ELR (cell line): Measurements from ENCODE around the gene ARFGEF3.

Source experiments
- DNase-seq: peaks from one replicate; pipeline ENCODE4 v3.0.0-alpha.2; 2015; ENCODE audit warnings: low read depth

ARFGEF3 gene

DNA sequence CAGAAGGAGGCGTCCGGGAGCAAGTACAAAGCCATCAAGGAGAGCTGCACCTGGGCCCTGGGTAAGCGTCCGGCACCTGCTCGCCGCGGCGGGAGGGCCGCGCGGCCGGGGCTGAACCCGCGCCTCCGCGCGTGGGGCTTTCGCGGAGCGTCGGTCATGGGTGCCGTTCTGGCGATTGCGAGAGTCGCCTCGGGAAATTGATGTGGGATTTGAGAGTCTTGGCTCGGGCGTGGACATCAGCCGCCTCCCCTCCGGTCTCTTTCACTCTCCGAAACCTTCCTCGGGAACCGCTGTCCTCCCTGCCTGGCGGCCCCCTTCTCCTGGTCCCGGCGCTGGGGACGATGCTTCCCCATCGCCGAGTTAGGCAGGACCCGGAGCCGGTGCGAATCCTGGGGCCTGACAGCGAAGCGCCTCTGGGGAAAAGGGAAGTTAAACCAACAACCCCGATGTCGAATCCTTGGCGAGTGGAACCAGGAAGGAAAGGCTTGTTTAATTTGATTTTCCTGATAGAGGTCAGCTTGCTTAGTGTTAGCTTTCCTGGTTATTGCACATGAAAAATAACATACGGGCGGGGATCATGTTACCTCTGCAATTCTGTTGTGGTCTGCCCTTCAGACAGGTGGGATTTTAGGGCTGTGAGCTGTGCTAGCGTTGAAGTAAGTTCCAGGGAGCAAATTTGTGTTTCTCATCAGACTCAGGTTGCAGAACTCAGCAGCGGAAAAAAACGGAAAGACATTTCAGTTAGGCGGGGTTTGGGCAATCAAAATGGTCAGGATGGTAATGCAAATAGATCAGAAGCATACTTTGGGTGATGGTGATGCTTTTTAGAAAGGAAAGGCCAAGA lies 594 bp downstream of the ARFGEF3 start:
- DNase-seq = no peak

DNA sequence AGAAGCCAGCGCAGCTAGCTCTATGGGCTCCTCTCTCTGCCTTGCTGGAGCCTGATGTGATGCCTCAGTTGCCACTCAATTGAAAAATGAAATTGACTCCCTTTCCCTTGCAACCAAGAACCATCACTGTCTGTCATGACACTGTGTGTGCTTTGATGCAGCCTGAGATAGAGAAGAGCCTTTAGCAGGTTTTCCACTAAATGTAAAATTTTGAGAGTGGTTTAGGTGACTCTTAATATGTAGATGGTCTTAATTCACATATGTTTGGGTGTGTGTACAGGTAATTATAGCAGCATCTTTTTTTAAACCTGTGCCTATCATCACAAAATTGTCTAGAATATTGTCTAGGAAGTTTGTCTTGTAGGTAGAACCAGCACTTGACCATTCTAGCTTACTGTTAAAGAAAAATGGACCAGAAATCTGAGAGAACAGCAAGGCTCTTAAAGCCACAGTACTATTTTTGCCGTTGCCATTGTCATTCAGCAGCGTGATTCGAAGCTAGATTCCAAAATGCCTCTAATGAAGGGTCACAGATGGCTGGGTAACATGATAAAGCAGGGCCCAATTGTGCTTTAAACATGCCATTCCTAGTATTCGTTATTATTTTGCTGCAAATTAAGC lies 1.3 kb downstream of the ARFGEF3 start:
- no peak for DNase-seq

DNA sequence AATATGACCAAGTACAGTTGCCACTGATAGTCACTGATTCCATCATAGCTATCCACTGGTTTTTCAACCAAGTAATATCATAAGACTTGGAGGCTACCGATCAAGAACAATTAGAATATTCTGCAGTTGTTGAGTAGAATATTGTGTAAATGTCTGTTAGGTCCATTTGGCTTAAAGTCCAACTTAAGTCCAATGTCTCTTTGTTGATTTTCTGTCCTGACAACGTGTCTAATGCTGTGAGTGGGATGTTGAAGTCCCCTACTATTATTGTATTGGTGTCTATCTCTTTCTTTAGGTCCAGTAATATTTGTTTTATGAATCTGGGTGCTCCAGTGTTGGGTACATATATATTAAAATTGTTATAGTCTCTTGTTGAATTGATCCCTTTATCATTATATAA lies 13.9 kb downstream of the ARFGEF3 start:
- no peak for DNase-seq

DNA sequence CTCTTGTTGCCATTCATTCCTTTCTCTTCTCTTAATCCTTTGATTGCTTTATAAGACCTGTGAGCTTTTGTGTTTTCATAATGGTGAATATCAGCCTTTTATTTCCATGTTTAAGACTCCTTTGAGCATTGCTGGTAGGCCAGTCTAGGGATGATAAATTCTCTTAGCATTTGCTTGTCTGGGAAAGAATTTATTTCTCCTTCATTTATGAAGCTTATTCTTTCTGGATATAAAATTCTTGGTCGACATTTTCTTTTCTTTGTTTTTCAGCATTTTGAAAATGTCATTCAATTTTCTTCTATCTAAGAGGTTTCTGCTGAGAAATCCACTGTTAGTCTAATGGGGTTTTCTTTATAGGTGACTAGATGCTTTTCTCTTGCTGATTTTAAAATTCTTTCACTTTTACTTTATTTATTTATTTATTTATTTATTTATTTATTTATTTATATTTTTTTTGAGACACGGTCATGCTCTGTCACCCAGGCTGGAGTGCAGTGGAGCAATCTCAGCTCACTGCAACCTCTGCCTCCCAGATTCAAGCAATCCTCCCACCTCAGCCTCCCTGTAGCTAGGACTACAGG lies 15.0 kb downstream of the ARFGEF3 start:
- no peak for DNase-seq

DNA sequence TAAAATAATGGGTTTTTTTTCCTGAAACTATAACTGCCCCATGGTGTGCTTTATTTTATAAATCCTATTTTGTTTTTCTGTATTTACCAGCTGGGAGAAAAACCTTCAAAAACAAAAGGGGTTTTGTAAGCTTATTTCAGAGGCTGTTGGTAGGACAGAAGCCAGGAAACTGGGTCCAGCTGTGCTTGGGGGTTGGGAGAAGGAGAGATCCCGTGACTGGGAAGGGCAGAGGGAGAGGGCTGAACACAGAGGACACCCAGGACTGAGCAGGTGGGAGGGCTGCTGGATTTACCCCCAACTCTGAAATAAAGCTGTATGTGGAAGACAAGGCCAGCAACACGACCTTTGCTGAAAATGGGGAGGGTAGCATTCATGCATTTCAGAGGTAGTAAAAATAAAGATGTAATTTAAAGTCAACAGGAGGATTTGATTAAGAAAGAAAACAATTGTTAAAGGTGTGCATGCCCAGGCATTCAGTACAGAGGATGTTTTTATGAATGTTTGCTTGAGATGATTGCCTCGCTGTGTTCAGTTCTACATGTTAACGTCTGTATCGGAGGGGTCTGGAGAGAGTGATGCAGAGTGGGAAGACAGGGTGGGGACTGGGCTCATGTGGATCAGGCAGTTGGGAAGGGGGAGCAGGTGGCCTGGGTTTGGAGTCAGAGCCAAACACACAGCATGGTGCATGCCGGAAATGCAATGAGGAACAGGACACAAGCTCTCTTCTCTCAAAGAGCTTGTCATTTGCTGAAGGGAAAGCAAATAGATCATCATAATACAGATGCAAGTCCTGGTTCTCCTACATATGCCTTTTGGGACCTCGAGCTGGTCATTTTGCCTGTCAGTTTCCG lies 21.4 kb downstream of the ARFGEF3 start:
- no peak for DNase-seq

DNA sequence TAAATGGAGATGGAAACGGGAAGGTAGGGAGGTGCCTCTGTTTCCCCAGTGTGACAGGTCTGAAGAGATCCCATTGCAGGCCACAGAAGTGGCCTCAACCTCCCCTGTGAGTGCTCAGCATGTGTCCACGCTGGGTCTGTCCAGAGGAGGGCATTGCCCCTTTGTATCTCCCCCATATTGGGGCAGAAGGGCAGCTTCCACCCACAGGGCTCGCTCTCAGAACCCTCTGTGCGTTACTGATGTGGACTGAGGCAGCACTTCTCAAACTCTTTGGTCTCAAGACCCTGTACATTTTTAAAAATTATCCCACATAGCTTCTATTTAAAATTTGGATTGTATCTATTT lies 22.0 kb downstream of the ARFGEF3 start:
- DNase-seq = no peak

DNA sequence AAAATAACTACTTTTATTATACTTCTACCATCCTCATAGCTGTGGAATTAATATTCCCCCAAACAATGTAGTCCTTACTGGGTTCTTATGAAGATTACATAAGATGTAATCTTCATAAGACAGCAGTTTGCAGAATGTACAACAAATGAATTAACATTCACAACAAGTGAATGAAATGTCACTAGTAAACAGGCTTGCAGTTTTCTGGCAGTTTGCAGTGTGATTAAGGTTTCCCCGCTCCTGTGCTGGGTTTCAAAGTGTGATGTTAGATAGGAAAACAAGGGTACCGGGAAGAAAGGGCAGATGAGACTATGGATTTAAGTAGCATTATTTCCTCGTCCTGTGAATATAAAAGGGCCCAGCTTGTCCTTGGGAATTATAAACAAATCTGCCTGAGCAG lies 22.5 kb downstream of the ARFGEF3 start:
- DNase-seq = no peak

DNA sequence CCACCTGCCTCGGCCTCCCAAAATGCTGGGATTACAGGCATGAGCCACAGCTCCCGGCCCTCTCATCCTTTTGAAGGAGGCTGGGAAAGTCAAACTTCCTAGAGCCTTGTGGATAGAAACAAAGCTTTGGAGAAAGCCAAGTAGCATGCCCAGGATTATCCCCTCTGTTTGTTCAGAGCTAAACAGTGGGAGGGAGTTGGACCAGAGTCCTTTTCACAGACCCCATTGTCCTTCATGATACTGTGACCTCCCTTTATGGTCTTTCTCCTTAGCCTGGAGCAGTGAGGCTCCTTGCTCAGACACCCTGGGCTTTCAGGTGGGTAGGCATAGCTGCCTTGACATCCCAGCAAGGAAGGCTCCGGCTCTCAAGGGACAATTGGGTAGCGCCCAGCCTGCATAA lies 25.4 kb downstream of the ARFGEF3 start:
- DNase-seq = no peak

DNA sequence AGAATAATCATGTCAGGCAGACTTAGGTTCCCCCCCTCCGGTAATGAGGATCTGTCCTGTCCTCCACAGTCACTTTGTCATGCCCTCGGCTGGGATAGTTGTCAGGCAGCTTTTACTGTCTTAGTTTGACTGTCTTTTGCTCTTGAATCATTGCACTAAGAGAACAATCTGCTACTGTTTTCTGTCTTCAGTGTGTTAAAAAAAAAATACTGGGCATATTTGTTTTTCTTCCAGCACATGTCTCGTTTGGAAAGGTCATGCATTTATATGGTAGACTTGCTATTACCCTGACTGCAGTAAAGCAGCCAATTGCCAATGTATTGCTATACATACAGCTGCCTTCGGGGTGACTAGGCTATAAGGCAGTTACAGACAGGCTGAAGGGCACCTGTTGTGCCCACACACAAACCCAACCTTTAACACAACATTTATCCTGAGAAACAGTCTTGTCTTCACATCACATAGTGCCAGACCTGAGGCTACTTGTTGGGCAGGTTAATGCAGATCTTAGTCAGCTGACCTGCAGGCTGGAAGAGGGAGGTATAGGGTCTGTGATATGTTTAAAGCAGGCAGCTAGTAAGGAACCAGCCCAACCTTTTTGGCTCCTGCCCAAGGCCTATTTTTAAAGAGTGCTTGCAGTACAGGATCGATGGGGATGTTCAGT lies 26.7 kb downstream of the ARFGEF3 start:
- no peak for DNase-seq

DNA sequence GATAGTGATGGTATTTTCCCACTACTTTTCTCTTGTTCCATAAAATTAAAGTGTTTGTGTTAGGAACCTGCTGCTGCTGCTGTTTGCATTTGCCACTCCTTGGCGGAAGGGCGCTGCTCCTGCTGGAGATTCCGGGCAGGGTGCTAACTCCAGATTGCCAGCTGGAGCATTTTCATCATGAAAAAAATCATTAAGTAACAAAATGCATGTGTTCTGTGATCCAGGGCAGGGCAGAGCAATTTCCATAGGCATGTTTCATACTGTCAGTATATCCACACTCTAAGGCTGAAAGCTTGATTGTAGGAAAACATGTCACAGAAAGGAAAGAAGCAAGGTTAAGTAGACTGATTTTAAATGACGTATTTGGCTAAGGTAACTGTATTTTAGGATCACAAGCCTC lies 32.5 kb downstream of the ARFGEF3 start:
- DNase-seq = no peak

DNA sequence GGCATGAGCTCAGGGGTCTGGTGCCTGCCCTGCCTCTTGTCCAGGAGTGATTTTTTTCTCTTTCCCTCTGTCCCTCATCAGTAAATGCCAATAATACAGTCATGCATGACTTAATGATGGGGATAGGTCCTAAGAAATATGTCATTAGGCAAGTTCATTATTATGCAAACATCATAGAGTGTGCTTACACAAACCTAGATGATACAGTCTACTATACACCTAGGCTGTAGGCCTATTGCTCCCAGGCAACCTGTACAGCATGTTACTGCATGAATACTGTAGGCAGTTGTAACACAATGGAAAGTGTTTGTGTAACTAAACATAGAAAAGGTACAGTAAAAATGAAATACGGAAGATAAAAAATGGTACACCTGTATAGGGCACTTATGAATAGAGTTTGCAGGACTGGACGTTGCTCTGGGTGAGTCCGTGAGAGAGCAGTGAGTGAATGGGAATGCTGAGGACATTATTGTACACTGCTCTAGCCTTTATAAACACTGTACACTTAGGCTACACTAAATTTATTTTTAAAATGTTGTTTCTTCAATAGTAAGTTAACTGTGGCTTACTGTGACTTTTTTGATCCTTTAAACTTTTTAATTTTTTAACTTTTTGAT lies 34.5 kb downstream of the ARFGEF3 start:
- DNase-seq = no peak

DNA sequence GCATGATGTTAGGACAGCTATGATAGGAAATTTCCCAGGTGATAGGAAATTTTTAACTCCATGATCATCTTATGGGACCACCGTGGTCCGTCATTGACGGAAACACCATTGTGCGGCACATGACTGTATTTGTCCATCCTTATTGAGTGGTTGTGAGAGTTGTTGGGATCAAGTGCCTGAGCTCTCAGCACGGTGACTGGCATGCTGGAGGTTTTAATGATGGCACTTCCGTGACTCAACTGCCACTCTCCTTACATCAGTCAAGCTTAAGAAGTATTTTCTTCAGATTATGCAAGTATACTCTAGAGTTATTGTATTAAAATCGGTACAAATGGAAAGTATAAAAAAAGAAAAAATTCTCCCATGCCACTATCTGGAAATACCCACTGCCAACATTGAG lies 35.8 kb downstream of the ARFGEF3 start:
- DNase-seq = no peak

DNA sequence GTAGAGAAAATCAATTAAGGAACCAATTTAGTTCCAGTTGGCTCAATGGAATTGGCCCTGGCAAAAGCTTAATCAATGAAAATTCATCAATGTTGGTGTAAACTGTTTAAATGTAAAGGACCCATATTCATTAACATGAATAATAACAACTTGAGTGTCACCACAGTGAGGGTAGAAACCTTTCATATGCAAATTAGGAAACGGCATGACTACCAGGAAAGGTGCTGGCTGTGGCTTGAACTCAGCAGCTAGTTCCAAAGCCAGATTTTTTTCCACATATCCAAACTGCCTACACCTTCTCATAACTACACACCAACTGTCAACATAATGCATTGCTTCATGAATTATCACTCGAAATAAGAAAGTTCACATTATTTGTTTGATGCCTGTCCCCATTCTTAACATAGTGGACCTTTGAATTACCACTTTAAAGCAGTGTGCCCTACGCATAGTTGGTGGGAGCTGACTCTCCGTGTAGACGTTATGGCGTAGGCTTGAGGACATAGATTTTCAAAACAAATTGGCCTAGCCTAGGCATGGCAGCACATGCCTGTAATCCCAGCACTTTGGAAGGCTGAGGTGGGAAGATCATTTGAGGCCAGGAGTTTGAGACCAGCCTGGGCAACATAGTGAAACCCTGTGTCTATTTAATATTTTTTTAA lies 36.8 kb downstream of the ARFGEF3 start:
- DNase-seq = no peak

DNA sequence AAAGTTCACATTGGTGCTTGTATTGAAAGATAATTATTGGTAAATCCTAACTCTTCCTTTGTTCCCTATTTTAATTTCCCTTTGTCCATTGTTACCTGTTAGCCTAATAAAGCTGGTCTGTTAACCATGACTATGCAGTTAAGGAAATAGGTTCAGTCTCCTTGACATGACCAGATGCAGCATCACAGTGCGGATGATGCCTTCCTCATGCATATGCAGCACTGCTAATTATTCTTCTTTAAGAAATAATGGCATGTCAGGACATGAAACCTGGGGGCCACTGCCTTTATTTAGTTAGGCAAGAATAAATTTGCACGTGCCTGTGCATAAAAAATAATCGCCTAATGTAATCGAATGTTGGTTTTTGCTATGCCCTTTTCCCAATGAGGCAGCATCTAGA lies 40.1 kb downstream of the ARFGEF3 start:
- DNase-seq = no peak

DNA sequence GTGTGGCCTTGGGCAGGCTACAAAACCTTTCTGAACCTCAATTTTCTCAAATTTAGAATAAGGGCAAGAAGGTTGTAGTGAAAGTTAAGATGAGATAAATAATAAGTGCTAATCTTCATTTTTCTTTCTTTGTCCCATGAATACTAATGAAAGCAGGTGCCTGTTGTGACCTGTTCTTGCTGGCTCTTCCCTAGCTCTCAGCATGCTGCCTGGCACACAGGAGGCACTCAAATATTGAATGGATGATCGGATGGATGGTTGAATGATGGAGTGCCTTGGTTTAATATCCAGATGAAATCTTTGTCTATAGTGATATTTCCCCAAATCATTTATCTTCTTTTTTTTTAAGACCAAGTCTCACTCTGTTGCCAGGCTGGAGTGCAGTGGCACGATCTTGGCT lies 41.6 kb downstream of the ARFGEF3 start:
- DNase-seq = no peak

DNA sequence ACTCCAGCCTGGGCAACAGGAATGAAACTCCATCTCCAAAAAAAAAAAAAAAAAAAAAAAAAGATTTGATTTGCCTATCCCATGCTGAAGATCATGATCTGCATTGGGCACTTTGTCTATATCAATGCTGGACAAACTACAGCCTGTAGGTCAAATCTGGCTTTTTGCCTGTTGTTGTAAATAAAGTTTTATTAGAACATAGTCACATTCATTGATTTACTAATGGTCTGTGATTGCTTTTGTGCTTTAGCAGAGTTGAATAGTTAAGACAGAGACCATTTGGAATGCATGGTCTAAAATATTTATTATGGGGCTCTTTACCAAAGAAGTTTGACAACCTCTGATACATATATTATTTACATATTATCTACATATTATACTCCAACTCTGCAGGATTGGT lies 42.6 kb downstream of the ARFGEF3 start:
- DNase-seq = no peak

DNA sequence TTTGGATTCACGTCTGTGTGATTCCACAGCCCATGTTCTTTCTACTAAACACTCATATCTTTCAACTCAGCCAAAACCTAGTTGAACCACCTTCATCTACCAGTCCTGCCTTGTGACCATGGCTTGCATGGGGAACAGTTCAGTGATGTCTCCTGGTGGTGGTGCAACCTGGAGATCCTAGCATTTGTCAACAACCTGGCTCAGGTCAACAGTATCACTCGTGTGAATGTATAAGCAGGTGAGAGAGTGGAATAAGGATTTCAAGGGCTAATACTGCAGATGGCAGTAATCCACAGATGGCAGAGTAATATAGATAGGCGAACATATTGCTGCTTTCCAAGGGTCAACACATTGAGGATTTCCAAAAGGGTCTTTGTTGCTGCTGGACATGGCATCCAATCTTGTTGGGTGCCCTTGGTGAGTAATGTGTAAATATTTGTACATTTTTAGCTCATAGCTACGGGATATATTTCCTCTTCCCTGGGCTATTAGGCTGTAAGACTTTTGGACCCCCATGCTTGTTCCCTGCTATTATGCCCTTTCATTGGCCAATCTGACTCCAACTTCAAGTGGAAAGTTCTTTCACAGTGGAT lies 43.1 kb downstream of the ARFGEF3 start:
- DNase-seq = no peak

DNA sequence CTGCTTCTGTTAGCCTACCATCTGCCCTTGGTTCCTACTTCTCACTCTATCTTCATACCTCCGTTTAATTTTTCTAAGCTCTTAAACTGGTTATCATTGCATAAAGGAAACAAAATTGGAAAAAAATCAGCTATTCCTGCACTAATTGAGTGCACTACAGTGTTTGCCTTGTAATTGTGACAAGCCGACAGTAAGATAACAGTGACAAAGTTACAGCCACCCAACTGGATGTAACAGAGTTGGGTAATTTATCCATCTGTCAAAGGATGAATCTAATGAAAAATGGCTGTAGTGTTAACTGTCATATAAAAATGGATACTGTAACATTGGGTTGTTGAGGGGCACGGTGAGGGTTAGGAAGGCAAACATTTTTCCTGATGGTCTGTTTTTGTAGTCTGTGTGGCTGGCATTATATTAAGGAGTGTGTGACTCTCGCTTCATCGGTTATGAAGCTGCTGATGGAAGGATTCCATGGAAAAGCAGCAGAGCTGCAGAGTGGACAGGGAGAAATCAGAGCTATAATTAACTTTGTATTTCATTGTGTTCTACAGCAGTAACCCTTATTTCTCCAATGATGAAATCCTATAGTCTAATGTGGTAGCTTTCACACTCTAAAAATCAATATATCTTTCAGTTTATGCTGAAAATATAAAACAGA lies 43.8 kb downstream of the ARFGEF3 start:
- DNase-seq = no peak

DNA sequence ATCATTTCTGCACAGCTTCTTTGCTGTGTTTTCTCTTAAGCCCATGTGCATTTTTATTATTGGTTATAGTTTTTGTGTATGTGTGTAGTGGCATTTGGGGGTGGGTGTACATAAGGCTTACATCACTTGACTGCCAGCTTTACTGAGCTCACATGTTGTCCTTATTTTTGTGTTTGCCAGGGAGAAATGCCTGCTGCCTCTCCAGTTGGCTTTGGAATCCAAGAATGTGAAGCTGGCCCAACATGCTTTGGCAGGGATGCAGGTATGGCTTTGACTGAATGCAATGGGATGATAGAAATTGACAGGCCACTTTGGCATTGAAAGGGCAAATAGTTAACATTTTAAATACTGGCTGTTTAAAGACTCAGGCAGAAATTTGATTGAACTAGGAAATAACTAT lies 45.1 kb downstream of the ARFGEF3 start:
- no peak for DNase-seq

DNA sequence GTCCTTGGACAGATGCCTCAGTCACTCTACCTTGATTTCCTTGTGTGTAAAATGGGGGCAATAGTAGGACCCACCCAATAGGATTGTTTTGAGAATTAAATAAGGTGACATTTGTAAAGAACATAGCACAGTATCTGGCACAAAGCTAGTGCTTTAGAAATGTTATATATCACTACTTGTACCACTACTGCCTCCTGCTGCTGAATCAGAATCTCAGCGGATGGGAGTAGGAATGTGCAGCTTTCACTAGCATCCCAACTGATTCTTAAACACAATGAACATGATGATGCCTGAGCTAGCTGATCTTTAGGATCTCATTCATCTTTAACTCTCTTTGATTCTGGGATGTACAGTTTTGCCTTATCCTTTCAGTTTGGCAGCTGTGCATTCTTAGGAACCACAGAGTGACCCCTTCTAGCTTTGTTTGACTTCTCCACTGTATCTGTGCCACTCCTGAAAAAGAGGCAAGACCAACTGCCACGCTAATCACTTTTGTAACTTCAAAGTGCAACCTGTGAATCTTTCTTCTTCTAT lies 49.4 kb downstream of the ARFGEF3 start:
- no peak for DNase-seq
